ENCODE data around the gene MARCHF6. TPM values are rescaled to one million over a fixed set of nuclear protein-coding genes. Genes with fewer than 3 reads are reported as not detected.
"Not testable (repeated sequence)": the region's sequence is repeated elsewhere in the genome, so short reads cannot be mapped to it uniquely, and the experiment has no call there.

Gene MARCHF6
- total and polyA plus RNA-seq, 2 experiments from 2014 or later: 56.4 to 97.5 TPM

- Histone ChIP-seq H3K9me3 (ENCODE audit: low read depth) (no peaks in the 10 kb centered on the region), H3K27ac (no peak overlapping the region), H3K79me2 (ENCODE audit: insufficient read depth) (peaks cover 62% of the 10 kb centered on the region), H3F3A (ENCODE audit: insufficient read depth) (peaks cover 28% of the 10 kb centered on the region), H4K20me1 (ENCODE audit: insufficient read depth) (no peaks in the 10 kb centered on the region), H3K9me2 (ENCODE audit: insufficient read depth) (no peaks in the 10 kb centered on the region), H3K27me3 (replicated peaks; ENCODE audit: insufficient read depth) (no peaks in the 10 kb centered on the region), H3K36me3 (ENCODE audit: low read depth) (peaks cover 62% of the 10 kb centered on the region), H3K4me3 (no peak overlapping the region), H3K9ac (no peak overlapping the region), H3K4me1 (ENCODE audit: insufficient read depth) (peaks cover 25% of the 10 kb centered on the region), H2AFZ (no peak overlapping the region), H3K4me2 (ENCODE audit: unreplicated experiment) (no peak overlapping the region)
- no peak for DNase-seq
- 94 to 100% methylated on average over 1 of the region's 1 CpG for WGBS, 2 experiments (ENCODE audit: low coverage in 1 of 2, low lambda C conversion rate in 2 of 2, missing lambda C conversion rate in 2 of 2)
- no peak for TF ChIP-seq EZH2 (IDR thresholded peaks at IDR 0.05; ENCODE audit: insufficient read depth, poor library complexity, severe bottlenecking)
- no peak for TF ChIP-seq EZH2phosphoT487 (IDR thresholded peaks at IDR 0.05; ENCODE audit: insufficient read depth, low read depth)
- in situ Hi-C loops (cut with MboI): no loop called here
Observed at GRCh38 chr5:10391130-10391529, 37.6 kb downstream of the MARCHF6 start.

GRCh38 chr5:10392567-10393328 lies 39.3 kb downstream of the MARCHF6 start:
- Histone ChIP-seq H3K4me1 (ENCODE audit: insufficient read depth) (peaks cover 21% of the 10 kb centered on the region), H3K79me2 (ENCODE audit: insufficient read depth) (peaks cover 53% of the 10 kb centered on the region), H3F3A (ENCODE audit: insufficient read depth) (peaks cover 28% of the 10 kb centered on the region), H3K9ac (peak overlapping the region; percentile 43), H3K27ac (peak overlapping the region; percentile 83), H3K4me2 (ENCODE audit: unreplicated experiment) (peak overlapping the region; percentile 46), H3K36me3 (ENCODE audit: low read depth) (peaks cover 62% of the 10 kb centered on the region)
- peak; percentile 72 for DNase-seq
- H3K4me3 ChIP-seq; H3K9me2 ChIP-seq (ENCODE audit: insufficient read depth); H4K20me1 ChIP-seq (ENCODE audit: insufficient read depth); in situ Hi-C loops (cut with MboI); H2AFZ ChIP-seq; H3K9me3 ChIP-seq (ENCODE audit: low read depth); H3K27me3 ChIP-seq (replicated peaks; ENCODE audit: insufficient read depth): not testable (repeated sequence)
- 60 to 65% methylated on average over 6 of the region's 6 CpGs for WGBS, 2 experiments (ENCODE audit: low coverage in 1 of 2, low lambda C conversion rate in 2 of 2, missing lambda C conversion rate in 2 of 2)

GRCh38 chr5:10393491-10393890 lies 40.0 kb downstream of the MARCHF6 start:
- in situ Hi-C loops (cut with MboI): no loop called here
- no peak overlapping the region for H3K4me3 ChIP-seq
- no peaks in the 10 kb centered on the region for H4K20me1 ChIP-seq (ENCODE audit: insufficient read depth)
- DNase-seq: peak; percentile 77
- peaks cover 28% of the 10 kb centered on the region for H3F3A ChIP-seq (ENCODE audit: insufficient read depth)
- no peaks in the 10 kb centered on the region for H3K9me3 ChIP-seq (ENCODE audit: low read depth)
- TF ChIP-seq EZH2 (IDR thresholded peaks at IDR 0.05; ENCODE audit: insufficient read depth, poor library complexity, severe bottlenecking) (no peak), EZH2phosphoT487 (IDR thresholded peaks at IDR 0.05; ENCODE audit: insufficient read depth, low read depth) (no peak)
- peaks cover 45% of the 10 kb centered on the region for H3K79me2 ChIP-seq (ENCODE audit: insufficient read depth)
- H3K27me3 ChIP-seq (replicated peaks; ENCODE audit: insufficient read depth): no peaks in the 10 kb centered on the region
- H3K36me3 ChIP-seq (ENCODE audit: low read depth): peaks cover 62% of the 10 kb centered on the region
- no peaks in the 10 kb centered on the region for H3K9me2 ChIP-seq (ENCODE audit: insufficient read depth)
- 53 to 55% methylated on average over 2 of the region's 2 CpGs for WGBS, 2 experiments (ENCODE audit: low coverage in 1 of 2, low lambda C conversion rate in 2 of 2, missing lambda C conversion rate in 2 of 2)
- H3K9ac ChIP-seq: peak overlapping the region; percentile 43
- no peak overlapping the region for H2AFZ ChIP-seq
- H3K4me1 ChIP-seq (ENCODE audit: insufficient read depth): peaks cover 16% of the 10 kb centered on the region
- H3K4me2 ChIP-seq (ENCODE audit: unreplicated experiment): peak overlapping the region; percentile 46
- peak overlapping the region; percentile 83 for H3K27ac ChIP-seq

GRCh38 chr5:10396552-10396951 lies 43.1 kb downstream of the MARCHF6 start:
- DNase-seq: no peak
- no peak overlapping the region for H3K27ac ChIP-seq
- no peaks in the 10 kb centered on the region for H3K9me2 ChIP-seq (ENCODE audit: insufficient read depth)
- H3K9ac ChIP-seq: no peak overlapping the region
- no peaks in the 10 kb centered on the region for H3K27me3 ChIP-seq (replicated peaks; ENCODE audit: insufficient read depth)
- in situ Hi-C loops (cut with MboI): no loop called here
- H4K20me1 ChIP-seq (ENCODE audit: insufficient read depth): no peaks in the 10 kb centered on the region
- H3K36me3 ChIP-seq (ENCODE audit: low read depth): peaks cover 47% of the 10 kb centered on the region
- no peak overlapping the region for H2AFZ ChIP-seq
- peaks cover 32% of the 10 kb centered on the region for H3F3A ChIP-seq (ENCODE audit: insufficient read depth)
- no peaks in the 10 kb centered on the region for H3K9me3 ChIP-seq (ENCODE audit: low read depth)
- H3K79me2 ChIP-seq (ENCODE audit: insufficient read depth): peaks cover 27% of the 10 kb centered on the region
- TF ChIP-seq EZH2phosphoT487 (IDR thresholded peaks at IDR 0.05; ENCODE audit: insufficient read depth, low read depth): no peak
- TF ChIP-seq EZH2 (IDR thresholded peaks at IDR 0.05; ENCODE audit: insufficient read depth, poor library complexity, severe bottlenecking): no peak
- WGBS, 2 experiments (ENCODE audit: low coverage in 1 of 2, low lambda C conversion rate in 2 of 2, missing lambda C conversion rate in 2 of 2): 82 to 87% methylated on average over 5 of the region's 5 CpGs
- H3K4me1 ChIP-seq (ENCODE audit: insufficient read depth): peaks cover 27% of the 10 kb centered on the region
- H3K4me2 ChIP-seq (ENCODE audit: unreplicated experiment): no peak overlapping the region
- no peak overlapping the region for H3K4me3 ChIP-seq
